Retina (tissue), 1 donor: ENCODE measurements around the gene GORASP1.

Experiments
- DNase-seq: peaks from one replicate; pipeline ENCODE4 v3.0.0-alpha.2; 2016

The GORASP1 gene

GRCh38 chr3:39140341-39140971, 33.0 kb upstream of the GORASP1 start:
- DNase-seq, result no peak

GRCh38 chr3:39139442-39139841, 32.0 kb upstream of the GORASP1 start:
- DNase-seq, result no peak

GRCh38 chr3:39138804-39139415, 31.5 kb upstream of the GORASP1 start:
- no peak for DNase-seq

DNA sequence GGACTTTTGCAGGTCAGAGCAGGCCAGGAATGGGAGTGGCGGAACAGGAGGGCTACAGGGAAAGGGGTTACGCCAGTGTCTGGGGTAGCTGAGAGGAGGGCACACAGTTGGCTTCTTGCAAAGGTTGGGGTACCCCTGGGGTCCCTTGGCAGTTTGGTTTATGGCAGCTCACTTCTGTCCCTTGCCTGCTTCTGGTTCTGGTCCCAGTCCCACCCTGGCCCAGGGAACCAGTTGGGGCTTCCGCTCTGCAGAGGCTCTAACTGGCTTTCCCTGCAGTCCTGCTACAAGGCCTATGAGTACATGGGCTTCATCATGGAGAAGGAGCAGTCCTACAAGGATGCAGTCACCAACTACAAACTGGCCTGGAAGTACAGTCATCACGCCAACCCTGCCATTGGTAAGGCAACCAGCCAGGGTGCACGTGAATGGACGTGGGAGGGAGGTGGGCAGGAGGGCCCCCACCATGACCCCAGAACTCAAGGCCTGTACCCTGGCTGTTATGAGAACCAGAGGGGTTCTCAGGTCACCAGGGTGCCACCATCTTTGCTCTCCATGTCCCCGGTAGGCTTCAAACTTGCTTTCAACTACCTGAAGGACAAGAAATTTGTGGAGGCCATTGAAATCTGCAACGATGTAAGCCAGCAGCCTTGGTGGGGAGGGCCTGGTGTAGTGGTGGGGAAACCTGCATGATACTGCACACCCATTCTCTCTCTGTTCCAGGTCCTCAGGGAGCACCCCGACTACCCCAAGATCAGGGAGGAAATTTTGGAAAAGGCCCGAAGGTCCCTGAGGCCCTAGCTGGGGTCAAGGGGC, 30.8 kb upstream of the GORASP1 start:
- DNase-seq, result no peak

DNA sequence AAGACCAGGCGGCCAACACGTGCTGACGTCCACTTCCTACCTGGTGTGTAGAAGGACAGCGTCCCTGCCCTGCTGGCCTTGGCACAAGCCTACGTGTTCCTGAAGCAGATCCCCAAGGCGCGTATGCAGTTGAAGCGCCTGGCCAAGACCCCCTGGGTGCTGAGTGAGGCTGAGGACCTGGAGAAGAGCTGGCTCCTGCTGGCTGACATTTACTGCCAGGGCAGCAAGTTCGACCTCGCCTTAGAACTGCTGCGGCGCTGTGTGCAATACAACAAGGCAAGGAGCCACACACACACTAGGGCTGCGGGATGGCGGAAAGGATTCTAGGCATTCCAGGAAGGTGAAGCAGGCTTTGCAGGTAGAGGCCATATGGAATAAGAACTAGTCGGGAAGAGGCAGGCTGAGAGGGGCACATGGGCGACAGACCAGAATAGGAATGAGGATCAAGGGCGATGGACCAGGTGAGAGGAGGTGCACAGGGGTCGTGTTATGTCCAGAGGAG, 30.1 kb upstream of the GORASP1 start:
- DNase-seq, result no peak

- no peak for DNase-seq
Measured at GRCh38 chr3:39136533-39137434, 29.4 kb upstream of the GORASP1 start.

- DNase-seq, result no peak
Measured at GRCh38 chr3:39135170-39135805, 27.9 kb upstream of the GORASP1 start.

DNA sequence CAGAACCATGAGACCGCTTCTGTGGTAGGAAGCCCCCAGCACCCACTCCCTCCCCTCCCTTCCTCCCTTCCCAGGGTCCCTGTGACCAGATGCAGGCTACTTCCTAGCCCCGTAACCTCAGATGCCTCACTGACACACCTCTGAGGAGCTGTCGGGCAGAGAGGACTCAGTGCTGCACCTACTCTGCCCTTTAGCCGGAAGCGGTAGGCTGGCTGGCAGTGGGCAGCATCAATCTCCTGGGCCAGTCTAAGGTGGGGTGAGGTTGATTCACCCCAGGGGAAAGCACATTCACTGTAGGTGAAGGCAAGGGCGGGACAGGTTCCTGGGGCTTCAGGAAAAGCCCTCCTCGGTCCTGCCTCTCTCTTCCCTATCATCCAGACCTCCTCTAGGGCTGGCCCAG, 26.9 kb upstream of the GORASP1 start:
- DNase-seq, result no peak

DNA sequence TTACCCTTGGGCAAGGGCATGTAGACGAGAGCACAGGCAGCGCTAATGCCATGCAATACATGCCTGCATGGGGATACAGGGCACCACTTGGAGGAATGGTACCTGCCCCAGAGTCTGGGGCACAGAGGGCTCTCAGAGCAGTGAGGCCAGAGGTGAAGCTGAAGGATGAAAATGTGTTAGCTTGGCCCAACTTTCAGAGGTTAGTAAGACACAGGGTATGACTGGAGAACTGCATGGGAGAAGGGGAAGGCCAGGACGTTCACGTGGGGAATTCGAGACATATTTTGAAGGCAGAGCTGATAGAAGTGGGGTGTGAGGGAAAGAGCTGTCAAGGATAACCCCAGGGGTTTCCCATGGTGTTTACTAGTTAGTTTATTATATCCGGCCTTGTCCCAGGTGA, 26.4 kb upstream of the GORASP1 start:
- no peak for DNase-seq

- DNase-seq, result no peak
Measured at GRCh38 chr3:39133093-39133490, 25.7 kb upstream of the GORASP1 start.

GRCh38 chr3:39132096-39133092, 25.0 kb upstream of the GORASP1 start:
- no peak for DNase-seq

- no peak for DNase-seq
Measured at GRCh38 chr3:39130693-39131265, 23.4 kb upstream of the GORASP1 start.

DNA sequence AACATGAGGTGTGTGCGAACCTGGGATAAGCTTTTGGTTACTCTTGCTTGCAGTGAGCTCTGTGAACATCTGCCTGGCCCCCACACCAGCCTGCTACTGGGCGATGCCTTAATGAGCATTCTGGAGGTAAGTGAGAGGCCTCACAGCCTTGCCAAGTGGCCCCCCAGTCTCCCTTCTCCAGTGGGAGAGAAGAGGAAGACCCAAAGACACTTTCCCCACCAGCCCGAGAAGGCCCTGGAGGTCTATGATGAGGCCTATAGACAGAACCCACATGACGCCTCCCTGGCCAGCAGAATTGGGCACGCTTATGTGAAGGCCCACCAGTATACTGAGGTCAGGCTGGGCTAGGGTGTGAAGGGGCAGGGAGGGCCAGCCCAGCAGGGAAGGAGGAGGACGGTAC, 22.6 kb upstream of the GORASP1 start:
- DNase-seq, result no peak

DNA sequence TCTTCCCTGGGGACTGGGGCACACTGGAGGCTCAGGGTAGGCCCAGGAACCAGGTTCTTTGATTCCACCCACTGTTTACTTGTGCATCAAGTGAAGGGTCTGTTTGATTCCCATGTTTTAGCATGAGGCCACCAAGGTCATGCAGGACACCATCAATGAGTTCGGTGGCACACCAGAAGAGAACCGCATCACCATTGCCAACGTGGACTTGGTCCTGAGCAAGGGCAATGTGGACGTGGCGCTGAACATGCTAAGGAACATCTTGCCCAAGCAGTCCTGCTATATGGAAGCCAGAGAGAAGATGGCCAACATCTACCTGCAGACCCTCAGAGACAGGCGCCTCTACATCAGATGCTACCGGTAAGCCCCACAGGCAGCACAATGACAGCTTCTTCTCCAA, 21.5 kb upstream of the GORASP1 start:
- no peak for DNase-seq

DNA sequence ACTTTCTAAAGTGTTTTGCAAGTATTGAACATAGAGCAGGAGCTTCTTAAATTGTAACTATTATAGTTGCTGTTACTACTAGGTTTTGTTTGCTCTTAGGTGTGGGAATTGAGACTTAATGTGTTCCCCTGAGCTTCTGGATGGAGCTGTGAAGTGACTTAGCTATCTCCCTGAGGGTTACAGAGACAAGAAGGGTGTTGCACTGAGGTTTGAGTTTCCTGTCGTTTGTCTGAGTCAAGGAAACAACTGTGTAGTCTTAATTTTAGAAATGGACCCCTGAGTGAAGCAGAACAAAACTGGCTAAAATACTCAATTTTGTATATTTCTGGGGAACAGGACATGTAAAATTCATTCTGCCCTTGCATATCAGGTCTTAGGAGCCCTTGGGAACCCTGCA, 20.5 kb upstream of the GORASP1 start:
- no peak for DNase-seq

- no peak for DNase-seq
Measured at GRCh38 chr3:39127269-39127907, 20.0 kb upstream of the GORASP1 start.

DNA sequence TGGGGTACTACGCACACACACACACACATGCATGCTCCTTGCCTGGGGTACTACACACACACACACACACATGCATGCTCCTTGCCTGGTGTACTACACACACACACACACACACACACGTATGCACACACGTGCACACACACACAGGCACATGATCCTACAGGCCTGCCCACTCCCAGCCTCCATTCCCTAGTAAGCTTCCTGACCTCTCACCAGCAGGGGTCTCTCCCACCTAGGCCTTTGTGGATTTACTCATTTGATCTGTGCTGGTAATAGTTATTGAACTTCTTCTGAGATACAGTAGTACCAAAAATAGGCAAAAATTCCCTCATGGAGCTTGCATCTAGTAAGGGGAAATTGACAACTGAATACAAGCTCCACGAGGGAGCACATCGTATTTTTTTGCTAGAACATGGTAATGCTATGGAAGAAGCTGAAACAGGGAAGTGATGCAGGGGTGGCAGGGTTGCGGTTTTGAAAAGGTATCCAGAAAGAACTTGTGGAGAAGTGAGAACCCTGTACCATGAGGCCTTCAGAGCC, 19.2 kb upstream of the GORASP1 start:
- DNase-seq, result no peak

DNA sequence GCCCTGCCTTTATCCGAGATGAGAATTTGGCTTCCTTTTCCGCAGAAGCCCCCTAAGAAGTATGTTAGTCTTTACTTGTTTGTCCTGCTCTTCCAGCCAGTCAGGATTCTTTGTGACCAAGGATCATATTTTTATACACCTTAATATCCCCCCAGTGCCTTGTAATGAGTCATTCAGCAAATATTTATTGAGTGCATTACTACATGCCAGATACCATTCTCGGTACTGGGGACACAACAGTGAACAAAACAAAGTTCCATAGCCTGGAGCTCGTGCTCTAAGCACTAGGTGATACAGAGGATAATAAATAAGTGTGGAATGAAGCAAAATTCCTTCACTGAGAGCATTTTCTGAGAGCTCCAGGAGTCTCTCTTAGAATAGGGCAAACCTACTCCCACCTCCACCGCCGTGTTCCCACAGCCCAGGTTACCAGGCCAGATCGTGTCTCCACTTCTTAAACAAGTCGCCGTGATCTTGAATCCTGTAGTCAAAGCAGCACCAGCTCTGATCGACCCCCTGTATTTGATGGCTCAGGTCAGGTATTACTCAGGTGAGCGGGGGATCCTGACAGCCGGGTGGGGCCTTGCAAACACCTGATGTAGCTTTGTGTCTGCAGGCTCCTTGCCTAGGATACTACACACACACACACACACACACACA, 18.5 kb upstream of the GORASP1 start:
- no peak for DNase-seq
